ENCODE data around the gene RARA.

Gene RARA

DNA sequence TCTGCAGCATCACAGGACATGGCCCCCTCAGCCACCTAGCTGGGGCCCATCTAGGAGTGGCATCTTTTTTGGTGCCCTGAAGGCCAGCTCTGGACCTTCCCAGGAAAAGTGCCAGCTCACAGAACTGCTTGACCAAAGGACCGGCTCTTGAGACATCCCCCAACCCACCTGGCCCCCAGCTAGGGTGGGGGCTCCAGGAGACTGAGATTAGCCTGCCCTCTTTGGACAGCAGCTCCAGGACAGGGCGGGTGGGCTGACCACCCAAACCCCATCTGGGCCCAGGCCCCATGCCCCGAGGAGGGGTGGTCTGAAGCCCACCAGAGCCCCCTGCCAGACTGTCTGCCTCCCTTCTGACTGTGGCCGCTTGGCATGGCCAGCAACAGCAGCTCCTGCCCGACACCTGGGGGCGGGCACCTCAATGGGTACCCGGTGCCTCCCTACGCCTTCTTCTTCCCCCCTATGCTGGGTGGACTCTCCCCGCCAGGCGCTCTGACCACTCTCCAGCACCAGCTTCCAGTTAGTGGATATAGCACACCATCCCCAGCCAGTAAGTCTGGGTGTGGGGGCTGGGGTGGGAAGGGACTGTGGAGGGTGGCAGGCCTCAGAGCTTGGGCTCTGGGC is 22.0 kb downstream of the RARA start:
- TF ChIP-seq ZNF8 (CRISPR knock-in tag; IDR thresholded peaks at IDR 0.05) (no peak), PPARA (CRISPR knock-in tag; IDR thresholded peaks at IDR 0.05; ENCODE audit: borderline replicate concordance) (no peak)
- TF ChIP-seq, protein P1, sequence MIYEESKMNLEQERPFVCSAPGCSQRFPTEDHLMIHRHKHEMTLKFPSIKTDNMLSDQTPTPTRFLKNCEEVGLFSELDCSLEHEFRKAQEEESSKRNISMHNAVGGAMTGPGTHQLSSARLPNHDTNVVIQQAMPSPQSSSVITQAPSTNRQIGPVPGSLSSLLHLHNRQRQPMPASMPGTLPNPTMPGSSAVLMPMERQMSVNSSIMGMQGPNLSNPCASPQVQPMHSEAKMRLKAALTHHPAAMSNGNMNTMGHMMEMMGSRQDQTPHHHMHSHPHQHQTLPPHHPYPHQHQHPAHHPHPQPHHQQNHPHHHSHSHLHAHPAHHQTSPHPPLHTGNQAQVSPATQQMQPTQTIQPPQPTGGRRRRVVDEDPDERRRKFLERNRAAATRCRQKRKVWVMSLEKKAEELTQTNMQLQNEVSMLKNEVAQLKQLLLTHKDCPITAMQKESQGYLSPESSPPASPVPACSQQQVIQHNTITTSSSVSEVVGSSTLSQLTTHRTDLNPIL (CRISPR knock-in tag; IDR thresholded peaks at IDR 0.05; ENCODE audit: low read depth), result no peak
- ATAC-seq, result no peak; the same call in 2 of the 3 replicates

DNA sequence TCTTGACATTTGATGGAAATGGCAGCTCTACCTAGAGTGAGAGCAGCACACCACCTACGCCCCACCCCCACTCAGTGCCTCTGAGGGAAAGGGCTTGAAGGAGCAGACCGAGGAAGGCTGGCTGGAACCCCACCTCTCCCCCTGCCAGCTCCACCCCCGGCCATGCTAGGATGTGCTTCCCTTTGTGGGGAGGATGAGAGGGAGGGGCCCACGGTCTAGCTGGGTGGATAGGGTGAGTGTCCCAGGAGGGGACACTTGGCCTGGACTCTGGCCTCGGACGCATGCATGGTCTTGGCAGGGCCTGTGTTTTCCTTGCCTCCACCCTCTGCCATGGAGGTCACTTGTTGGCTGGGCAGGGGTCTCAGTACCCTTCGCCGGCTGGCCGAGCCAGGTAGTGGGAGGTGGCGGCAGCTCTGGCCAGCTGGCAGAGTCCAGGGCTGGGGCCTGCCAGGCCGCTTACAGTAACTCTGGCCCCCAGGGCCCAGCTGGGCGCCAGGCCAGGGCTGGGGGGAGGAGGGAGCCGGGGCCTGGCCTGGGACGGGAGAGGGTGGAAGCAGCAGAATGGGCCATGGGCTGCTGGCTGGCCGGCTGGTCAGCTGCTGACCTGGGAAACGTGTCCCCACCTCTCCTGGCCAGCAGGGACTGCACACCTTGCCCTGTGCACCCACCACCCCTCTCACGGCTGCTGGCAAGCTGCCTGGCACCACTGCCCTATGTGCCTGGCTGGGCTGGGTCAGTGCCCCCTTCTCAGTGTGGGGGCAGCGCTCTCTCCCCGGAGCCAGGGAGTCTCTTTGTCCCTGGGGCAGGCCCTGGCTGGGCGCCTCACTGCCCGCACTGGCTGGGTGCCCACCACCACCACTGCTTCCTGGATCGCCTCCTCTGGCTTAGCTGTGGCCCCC is 23.0 kb downstream of the RARA start:
- ATAC-seq, result peak; percentile 80
- no peak for TF ChIP-seq ARNTL (CRISPR knock-in tag; IDR thresholded peaks at IDR 0.05; ENCODE audit: borderline replicate concordance, low read depth)
- TF ChIP-seq RARB (CRISPR knock-in tag; IDR thresholded peaks at IDR 0.05), result no peak
- TF ChIP-seq ESRRG (CRISPR knock-in tag; IDR thresholded peaks at IDR 0.05), result 0 out of 2 replicates have a peak, but pooled peaks have one; percentile 25
- TF ChIP-seq, protein P2, sequence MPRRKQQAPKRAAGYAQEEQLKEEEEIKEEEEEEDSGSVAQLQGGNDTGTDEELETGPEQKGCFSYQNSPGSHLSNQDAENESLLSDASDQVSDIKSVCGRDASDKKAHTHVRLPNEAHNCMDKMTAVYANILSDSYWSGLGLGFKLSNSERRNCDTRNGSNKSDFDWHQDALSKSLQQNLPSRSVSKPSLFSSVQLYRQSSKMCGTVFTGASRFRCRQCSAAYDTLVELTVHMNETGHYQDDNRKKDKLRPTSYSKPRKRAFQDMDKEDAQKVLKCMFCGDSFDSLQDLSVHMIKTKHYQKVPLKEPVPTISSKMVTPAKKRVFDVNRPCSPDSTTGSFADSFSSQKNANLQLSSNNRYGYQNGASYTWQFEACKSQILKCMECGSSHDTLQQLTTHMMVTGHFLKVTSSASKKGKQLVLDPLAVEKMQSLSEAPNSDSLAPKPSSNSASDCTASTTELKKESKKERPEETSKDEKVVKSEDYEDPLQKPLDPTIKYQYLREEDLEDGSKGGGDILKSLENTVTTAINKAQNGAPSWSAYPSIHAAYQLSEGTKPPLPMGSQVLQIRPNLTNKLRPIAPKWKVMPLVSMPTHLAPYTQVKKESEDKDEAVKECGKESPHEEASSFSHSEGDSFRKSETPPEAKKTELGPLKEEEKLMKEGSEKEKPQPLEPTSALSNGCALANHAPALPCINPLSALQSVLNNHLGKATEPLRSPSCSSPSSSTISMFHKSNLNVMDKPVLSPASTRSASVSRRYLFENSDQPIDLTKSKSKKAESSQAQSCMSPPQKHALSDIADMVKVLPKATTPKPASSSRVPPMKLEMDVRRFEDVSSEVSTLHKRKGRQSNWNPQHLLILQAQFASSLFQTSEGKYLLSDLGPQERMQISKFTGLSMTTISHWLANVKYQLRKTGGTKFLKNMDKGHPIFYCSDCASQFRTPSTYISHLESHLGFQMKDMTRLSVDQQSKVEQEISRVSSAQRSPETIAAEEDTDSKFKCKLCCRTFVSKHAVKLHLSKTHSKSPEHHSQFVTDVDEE (CRISPR knock-in tag; IDR thresholded peaks at IDR 0.05), result peak; percentile 89
- TF ChIP-seq GLIS3 (CRISPR knock-in tag; IDR thresholded peaks at IDR 0.05), result 0 out of 2 replicates have a peak, but pooled peaks have one; percentile 55
- no peak for TF ChIP-seq OSR1 (CRISPR knock-in tag; IDR thresholded peaks at IDR 0.05)
- TF ChIP-seq ZFP30 (CRISPR knock-in tag; IDR thresholded peaks at IDR 0.05), result no peak
- TF ChIP-seq, protein P3, sequence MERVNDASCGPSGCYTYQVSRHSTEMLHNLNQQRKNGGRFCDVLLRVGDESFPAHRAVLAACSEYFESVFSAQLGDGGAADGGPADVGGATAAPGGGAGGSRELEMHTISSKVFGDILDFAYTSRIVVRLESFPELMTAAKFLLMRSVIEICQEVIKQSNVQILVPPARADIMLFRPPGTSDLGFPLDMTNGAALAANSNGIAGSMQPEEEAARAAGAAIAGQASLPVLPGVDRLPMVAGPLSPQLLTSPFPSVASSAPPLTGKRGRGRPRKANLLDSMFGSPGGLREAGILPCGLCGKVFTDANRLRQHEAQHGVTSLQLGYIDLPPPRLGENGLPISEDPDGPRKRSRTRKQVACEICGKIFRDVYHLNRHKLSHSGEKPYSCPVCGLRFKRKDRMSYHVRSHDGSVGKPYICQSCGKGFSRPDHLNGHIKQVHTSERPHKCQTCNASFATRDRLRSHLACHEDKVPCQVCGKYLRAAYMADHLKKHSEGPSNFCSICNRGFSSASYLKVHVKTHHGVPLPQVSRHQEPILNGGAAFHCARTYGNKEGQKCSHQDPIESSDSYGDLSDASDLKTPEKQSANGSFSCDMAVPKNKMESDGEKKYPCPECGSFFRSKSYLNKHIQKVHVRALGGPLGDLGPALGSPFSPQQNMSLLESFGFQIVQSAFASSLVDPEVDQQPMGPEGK (CRISPR knock-in tag; IDR thresholded peaks at IDR 0.05; ENCODE audit: borderline replicate concordance), result peak; percentile 94
- TF ChIP-seq TCF4 (CRISPR knock-in tag; IDR thresholded peaks at IDR 0.05; ENCODE audit: borderline replicate concordance), result peak; percentile 81
- TF ChIP-seq ZNF8 (CRISPR knock-in tag; IDR thresholded peaks at IDR 0.05), result 0 out of 2 replicates have a peak, but pooled peaks have one; percentile 5
- no peak for TF ChIP-seq TOX (CRISPR knock-in tag; IDR thresholded peaks at IDR 0.05; ENCODE audit: borderline replicate concordance)
- TF ChIP-seq ZNF565 (CRISPR knock-in tag; conservative IDR thresholded peaks at IDR 0.05; ENCODE audit: low read depth), result peak; percentile 79; the same call in 1 of the 2 replicates
- TF ChIP-seq, protein P1 (CRISPR knock-in tag; IDR thresholded peaks at IDR 0.05; ENCODE audit: low read depth), result peak; percentile 23; the same call in 1 of the 2 replicates
- no peak for TF ChIP-seq ISL1 (CRISPR knock-in tag; IDR thresholded peaks at IDR 0.05)
- TF ChIP-seq, protein P4, sequence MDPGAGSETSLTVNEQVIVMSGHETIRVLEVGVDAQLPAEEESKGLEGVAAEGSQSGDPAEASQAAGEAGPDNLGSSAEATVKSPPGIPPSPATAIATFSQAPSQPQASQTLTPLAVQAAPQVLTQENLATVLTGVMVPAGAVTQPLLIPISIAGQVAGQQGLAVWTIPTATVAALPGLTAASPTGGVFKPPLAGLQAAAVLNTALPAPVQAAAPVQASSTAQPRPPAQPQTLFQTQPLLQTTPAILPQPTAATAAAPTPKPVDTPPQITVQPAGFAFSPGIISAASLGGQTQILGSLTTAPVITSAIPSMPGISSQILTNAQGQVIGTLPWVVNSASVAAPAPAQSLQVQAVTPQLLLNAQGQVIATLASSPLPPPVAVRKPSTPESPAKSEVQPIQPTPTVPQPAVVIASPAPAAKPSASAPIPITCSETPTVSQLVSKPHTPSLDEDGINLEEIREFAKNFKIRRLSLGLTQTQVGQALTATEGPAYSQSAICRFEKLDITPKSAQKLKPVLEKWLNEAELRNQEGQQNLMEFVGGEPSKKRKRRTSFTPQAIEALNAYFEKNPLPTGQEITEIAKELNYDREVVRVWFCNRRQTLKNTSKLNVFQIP (CRISPR knock-in tag; IDR thresholded peaks at IDR 0.05; ENCODE audit: borderline replicate concordance, low read depth), result no peak
- 0 out of 2 replicates have a peak, but pooled peaks have one; percentile 10 for TF ChIP-seq CSDC2 (CRISPR knock-in tag; IDR thresholded peaks at IDR 0.05)

DNA sequence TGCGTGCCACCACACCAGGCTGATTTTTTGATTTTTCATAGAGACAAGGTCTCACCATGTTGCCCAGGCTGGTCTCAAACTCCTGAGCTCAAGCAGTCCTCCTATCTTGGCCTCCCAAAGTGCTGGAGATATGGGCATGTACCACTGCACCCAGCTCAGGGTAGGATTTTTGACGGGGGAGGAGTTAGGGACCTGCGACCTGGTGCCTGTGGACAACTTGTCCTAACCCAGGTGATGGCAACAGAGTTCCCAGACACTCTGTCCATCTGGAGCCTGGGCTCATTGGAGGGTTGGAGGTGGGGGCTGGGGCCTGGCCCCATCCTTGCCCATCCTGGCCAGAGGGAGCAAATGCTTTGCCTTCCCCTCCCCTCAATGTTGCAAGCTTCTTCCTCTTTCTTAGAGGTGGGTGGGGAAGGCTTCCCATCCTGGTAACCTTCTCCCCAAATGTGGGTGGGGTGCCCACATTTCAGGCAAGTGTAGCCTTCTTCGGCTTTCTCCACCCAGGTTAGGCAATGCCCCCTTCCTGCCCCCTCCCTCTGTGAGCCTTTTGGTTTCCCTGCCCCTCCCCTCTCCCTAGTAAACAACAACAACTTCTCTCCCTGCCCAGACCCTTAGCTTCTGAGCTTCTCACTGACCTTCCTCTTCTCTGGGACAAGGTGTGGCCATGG is 24.9 kb downstream of the RARA start:
- no peak for ATAC-seq
- TF ChIP-seq ZNF8 (CRISPR knock-in tag; IDR thresholded peaks at IDR 0.05) (no peak), BACH2 (CRISPR knock-in tag; IDR thresholded peaks at IDR 0.05; ENCODE audit: borderline replicate concordance) (no peak), GLIS3 (CRISPR knock-in tag; IDR thresholded peaks at IDR 0.05) (no peak), RARB (CRISPR knock-in tag; IDR thresholded peaks at IDR 0.05) (no peak), ISL1 (CRISPR knock-in tag; IDR thresholded peaks at IDR 0.05) (no peak), SNAI2 (CRISPR knock-in tag; IDR thresholded peaks at IDR 0.05) (no peak), OSR1 (CRISPR knock-in tag; IDR thresholded peaks at IDR 0.05) (no peak), ARNTL (CRISPR knock-in tag; IDR thresholded peaks at IDR 0.05; ENCODE audit: borderline replicate concordance, low read depth) (no peak)
- TF ChIP-seq, protein P4 (CRISPR knock-in tag; IDR thresholded peaks at IDR 0.05; ENCODE audit: borderline replicate concordance, low read depth), result no peak
- TF ChIP-seq, protein P3 (CRISPR knock-in tag; IDR thresholded peaks at IDR 0.05; ENCODE audit: borderline replicate concordance), result no peak
